GM18861 (cell line): ENCODE data around the gene ATP5IF1.
A peak's percentile ranks its signal among the peaks of the same experiment; 100 is the strongest.

Experiments used
- ATAC-seq: cut with Tn5 transposase; IDR thresholded peaks from one replicate; pipeline ENCODE4 v1.9.1; 2021; ENCODE audit not compliant: unreplicated experiment

Gene ATP5IF1

DNA sequence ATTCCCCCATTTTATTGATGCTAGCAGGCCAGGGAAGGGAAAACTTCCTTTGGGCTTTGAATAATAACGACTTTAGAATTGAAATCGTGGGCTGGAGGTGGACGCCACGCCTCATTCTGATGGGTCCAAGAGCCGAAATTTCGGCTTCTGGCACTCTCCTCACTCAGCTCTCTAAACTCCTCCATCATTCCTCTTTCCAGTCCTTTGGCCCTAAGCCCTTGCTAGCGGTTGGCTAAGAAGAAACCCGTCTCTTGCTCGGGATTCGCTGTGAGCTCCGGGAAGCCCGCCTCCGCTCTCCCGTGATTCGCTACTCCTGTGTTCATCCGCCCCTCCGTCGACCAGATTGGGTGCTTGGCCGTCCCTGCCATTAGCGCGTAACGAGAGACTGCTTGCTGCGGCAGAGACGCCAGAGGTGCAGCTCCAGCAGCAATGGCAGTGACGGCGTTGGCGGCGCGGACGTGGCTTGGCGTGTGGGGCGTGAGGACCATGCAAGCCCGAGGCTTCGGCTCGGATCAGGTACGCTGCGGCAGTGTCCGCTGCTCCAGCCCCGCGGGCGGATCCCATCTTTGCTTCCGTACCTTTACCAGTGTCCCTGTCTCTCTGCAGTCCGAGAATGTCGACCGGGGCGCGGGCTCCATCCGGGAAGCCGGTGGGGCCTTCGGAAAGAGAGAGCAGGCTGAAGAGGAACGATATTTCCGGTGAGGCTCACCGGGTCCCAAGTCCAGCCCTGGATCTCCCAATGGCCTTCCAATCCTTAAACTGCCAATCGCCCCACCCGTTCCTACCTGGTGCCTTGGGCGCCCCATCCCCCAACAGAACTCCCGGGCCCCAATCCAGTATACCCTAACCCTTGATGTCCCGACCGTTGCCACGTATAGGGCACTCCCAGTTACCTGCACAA, at the start of gene ATP5IF1:
ATP5IF1 (plus strand) TSS at position 370 of the 901 bp plus-strand sequence; CDS start at position 430, 60 bp downstream.
- ATAC-seq: peak; percentile 71

DNA sequence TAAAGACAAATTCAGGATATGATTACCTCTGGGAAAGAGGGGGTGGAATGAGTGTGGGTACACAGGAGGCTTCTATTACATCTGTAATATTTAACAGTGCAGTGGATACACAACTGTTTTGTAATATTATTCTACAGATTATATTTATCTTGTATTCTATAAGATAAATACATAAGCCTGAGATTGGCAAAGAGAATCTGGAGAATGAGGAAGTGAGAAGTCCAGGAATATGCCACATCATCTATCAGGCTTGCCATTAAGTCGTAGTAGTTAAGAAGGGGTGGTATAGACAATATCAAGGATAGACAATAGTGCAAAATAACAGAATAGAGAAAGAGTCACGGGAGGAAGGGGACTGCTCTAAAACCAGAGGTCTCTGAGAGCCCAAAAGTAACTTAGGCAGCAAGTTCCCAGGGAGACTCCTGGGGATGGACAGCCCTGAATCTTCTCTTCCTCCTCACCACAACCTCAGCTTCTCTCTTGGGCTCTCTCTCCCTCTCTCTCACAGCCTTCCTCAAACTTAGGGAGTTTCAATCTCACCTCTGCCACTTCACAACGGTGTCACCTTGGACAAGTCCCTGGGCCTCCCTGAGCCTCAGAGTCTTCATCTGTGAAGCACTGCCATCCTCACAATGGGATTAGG, 45.5 kb upstream of the ATP5IF1 start:
- no peak for ATAC-seq

GRCh38 chr1:28190996-28191645, 44.8 kb upstream of the ATP5IF1 start:
- ATAC-seq: no peak

DNA sequence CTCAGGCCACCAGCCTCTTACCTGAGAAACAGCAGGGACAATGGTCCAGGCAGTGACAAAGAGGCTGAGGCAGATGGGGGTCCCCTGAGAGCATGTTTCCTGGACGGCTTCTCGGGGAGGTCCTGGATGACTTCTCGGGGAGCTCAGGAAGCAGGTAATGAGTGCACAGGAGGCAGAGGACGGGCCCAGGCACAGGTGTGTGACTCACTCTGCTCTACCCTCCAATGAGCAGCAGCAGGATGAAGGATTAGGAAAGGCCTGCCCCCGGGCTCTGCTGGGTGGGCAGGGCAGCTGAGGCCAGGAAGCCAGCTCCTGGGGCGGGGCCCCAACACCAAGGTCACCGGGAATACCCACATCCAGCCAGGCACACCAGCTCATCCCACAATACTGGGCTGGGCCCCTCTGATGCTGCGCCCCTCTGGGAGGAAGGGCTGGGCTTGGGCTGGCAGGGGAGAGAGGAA, 42.2 kb upstream of the ATP5IF1 start:
- ATAC-seq: no peak

DNA sequence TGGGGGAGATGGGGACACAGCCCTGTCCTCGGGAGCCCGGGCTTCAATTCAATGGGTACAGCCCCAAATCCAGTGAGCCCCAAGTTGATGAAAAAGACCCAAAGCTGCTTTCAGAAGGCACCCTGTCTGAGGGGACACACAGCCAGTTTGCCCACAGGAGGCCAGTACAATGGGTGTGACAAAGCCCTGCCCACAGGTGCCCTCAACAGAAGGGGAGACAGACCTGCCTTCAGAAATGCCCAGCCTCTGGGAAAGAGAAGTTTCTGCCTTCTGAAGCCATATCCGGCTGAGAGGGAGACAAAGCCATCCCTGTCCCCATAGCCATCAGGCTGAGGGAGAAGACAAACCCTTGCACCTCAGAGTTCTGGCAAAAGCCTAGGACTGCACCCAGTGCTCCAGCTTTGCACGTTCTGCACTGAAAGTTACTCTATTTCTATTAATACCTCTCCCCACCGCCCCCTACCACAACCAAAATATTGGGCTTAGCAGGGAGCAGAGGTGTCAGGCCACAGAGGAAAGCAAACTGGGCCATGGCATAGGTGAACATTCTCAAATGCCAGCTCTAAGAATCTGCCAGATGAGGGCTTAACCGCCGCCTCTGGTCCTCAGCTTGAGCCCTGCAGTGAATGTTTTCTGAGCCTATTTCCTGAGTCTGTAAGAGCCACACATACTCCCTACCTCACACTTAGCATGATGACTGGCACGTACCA, 41.4 kb upstream of the ATP5IF1 start:
- no peak for ATAC-seq

GRCh38 chr1:28195780-28196179, 40.1 kb upstream of the ATP5IF1 start:
- ATAC-seq: no peak

DNA sequence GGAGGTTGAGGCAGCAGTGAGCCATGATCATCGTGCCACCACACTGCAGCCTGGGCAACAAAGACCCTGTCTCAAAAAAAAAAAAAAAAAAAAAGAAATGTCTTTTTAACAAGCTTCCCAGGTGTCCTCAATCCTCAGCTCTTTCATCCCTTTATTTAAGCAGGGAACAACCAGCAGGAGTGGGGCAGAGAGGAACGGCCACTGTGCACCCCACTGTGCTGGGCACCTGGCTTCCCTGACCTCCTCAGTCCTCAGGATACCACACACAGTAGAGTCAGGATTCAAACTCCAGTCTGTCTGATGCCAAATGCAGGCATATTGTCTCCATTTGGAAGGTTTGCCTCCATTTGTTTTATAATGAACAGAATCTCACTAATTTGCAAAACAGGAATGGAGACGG, 39.6 kb upstream of the ATP5IF1 start:
- ATAC-seq: no peak

- no peak for ATAC-seq
These were observed 38.1 kb upstream of the ATP5IF1 start for GRCh38 chr1:28197682-28198415.

GRCh38 chr1:28199328-28200233, 36.3 kb upstream of the ATP5IF1 start:
- ATAC-seq: peak; percentile 74

DNA sequence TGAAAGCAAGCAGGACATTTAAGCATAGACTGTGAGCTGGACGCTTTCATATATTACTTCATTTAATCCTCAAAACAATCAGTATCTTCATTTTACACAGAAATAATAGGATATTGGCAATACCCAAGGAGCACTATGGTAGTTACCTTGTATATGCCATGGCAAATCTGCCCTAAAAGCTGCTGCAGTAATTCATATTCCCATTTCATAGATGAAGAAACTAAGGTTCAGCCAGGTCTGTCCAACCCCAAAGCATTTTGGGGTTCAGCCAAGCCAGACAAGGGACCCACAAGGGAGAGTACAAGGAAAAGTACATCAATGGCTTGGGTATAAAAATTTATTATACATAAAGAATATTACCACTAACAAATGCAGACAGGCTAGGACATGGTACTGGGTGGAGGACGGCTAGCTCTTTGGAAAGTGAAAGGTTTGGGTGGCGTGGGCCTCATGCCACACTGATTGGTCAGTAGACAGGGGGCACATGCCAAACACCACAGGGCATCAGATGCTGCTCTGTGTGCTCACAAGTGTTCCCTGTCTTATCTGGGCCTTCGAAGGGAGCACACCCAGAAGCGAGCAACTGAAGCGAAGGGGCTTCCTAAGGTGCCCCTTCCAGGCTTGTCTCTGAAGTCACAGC, 35.6 kb upstream of the ATP5IF1 start:
- ATAC-seq: no peak

DNA sequence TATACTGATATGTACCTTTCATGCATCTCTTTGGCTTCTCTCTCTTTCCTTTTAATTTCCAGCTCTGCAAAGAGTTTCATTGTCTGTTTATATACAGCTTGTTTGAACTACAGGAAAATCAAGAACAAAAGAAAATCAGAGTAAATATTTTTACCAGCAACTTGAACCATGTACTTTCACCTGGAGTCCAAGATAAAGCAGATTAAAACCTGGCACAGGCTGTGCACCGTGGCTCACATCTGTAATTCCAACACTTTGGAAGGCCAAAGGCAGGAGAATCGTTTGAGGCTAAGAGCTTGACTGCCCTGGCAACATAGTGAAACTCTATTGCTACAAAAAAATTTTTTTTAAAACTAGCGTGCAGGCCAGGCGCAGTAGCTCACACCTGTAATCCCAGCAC, 30.7 kb upstream of the ATP5IF1 start:
- no peak for ATAC-seq

DNA sequence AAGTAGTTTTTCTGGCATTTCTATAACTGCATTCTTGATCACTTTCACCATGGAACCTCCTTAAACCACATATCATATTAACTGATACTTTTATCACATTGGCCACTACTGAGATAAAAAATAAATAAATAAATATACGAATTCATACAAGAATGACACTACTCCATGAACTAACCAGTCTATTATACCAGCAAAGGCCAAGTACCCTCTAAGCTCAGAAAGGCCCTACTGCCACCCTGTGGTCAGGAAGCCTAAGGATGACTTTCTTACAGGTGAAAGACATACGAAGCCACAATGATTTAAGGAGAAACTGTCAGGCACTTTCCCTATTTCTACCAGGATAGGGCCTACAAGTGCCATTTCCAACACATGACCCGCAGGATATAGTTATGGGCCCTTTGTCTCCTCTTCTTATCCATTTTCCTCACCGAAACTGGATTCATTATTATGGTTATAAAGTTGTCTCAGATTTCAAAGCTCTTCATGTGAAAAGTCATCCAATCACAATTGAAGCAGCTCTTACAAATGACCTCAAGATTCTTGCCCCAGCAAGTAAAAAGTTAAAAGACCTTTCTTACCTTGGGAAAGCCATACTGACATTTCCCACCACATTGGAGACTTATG, 27.0 kb upstream of the ATP5IF1 start:
- no peak for ATAC-seq

DNA sequence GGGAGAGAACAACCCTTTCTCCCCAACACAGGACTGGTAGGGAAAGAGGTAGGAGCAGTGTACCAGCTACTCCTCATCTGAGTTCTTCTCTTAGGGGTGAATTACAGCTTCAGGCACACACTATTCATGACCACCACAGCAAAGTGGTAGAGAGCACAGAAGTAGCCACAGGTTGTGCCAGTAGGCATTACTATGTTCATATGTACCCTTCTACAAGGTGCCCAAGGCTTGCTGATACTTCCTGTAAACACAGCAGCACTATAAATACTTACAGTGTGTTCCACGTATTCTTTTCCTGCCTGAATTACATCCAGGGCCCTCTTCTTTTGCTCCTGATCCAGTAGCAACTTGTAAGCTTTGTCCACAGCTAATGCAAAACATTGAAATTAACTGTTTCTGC, 26.2 kb upstream of the ATP5IF1 start:
- no peak for ATAC-seq

DNA sequence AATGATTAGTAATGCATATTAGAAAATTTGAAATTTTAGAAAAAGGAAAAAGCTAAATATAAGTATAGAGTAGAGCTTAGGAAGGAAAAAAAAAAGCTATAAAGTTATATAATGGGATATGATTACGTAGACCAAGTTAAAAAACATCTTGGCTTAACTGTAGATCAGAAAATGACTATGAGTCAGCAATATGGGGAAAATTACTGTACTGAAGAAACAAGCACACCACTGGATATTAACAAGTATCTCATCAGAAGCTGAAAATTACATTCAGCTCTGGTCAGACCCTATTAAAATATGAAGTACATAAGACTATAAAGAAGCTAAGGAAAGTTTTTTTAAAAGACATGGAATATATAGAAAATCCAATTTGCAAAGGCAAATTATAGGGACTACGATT, 22.6 kb upstream of the ATP5IF1 start:
- no peak for ATAC-seq

GRCh38 chr1:28229089-28229488, 6.8 kb upstream of the ATP5IF1 start:
- ATAC-seq: no peak

- no peak for ATAC-seq
These were observed 5.9 kb upstream of the ATP5IF1 start for GRCh38 chr1:28229996-28230395.

DNA sequence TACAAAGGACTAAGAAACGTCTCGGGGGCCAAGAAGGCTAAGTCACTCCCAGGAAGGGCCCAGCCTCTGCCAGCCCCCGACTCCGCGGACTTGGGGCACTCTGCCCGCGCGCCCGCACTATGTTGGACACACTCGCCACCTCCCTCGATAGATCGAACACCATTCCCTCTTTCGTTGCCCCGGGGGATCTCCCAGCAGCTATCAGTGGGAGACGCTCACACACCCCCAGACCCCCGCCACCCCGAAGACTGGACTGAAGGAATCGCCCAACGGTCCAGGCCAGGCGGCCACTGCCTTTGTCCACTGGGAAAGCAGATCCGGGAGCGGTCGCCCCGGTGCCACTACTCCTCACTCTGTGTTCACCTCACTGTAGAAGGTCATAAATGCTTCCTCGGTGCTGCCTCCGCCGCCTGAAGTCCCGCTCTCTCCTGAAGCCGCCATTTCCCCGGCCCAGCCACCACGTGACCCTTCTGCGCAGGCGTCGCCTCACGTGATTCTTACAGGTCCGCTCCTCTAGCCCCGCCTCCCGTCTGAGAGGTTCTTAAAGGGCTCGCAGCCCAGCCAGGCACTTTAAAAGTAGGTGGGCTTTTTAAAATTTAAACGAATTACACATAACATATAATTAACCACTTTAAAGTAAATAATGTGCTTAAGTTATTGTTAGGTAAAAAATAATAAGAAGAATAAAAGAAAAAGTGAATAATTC, 3.2 kb upstream of the ATP5IF1 start, which contains the start of gene DNAJC8:
DNAJC8 (minus strand) TSS at position 472 of the 706 bp plus-strand sequence; CDS start at position 441, 31 bp downstream.
- peak; percentile 45 for ATAC-seq

DNA sequence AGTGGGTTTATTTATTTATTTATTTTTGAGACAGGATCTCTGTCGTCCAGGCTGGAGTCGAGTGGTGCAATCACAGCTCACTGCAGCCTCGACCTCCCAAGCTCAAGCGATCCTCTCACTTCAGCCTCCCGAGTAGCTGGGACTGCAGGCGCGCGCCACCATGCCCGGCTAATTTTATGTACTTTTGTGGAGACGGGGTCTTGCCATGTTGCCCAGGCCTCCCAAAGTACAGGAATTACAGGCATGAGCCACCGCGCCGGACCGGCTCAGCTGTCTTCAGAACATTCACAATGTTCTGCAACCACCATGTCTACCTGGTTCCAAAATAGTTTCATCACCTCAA, 2.7 kb upstream of the ATP5IF1 start:
- no peak for ATAC-seq
